Panc1 (cell line): ENCODE measurements around the gene FBXO45. TPM values are rescaled to one million over a fixed set of nuclear protein-coding genes. Genes with fewer than 3 reads are reported as not detected.

ENCODE experiments used
- ATAC-seq: fragments of 200-7000 bp; cut with Tn5 transposase; 2 replicates; pipeline ENCODE4 v1.9.1; 2020; ENCODE audit warnings: mild to moderate bottlenecking, moderate library complexity
- BruUV-seq: library from RNA; stranded (reverse); fragments of 400-500 nt; replicated peaks from 2 replicates; lab custom pipeline; 2021; lab: Mats Ljungman, UMichigan
- CTCF ChIA-PET: fragments of 300-600 bp; sonication (Branson Sonifier 250); formaldehyde crosslinking; loops from one replicate; lab custom pipeline; 2022; ENCODE audit warnings: antibody characterized with exemption; lab: Charles Lee
- POLR2A ChIA-PET: fragments of 300-600 bp; sonication (Branson Sonifier 250); formaldehyde crosslinking; loops from one replicate; lab custom pipeline; 2022; ENCODE audit warnings: antibody characterized with exemption; lab: Charles Lee
- DNase-seq: peaks from one replicate; pipeline ENCODE4 v3.0.0-alpha.2; 2010; ENCODE audit warnings: low read depth, low spot score
- H3K27ac ChIP-seq: 2 replicates; pipeline ENCODE4 v1.5.1; 2011; ENCODE audit warnings: mild to moderate bottlenecking, low read length, inconsistent platforms
- H3K27me3 ChIP-seq: fragments of 200-500 bp; sonication (Bioruptor generic); 2 replicates; pipeline ENCODE4 v1.6.0; 2014; ENCODE audit warnings: low read length, inconsistent platforms; ENCODE audit not compliant: control insufficient read depth, insufficient read depth
- H3K36me3 ChIP-seq: fragments of 200-500 bp; sonication (Bioruptor generic); 2 replicates; pipeline ENCODE4 v1.5.1; 2014; ENCODE audit warnings: inconsistent platforms, mild to moderate bottlenecking, low read length, moderate library complexity; ENCODE audit not compliant: control insufficient read depth, insufficient read depth
- H3K4me1 ChIP-seq: 2 replicates; pipeline ENCODE4 v1.5.1; 2011; ENCODE audit warnings: inconsistent platforms, mild to moderate bottlenecking, low read length, moderate library complexity; ENCODE audit not compliant: control insufficient read depth, insufficient read depth
- H3K4me3 ChIP-seq, 2 experiments: 2 replicates each; pipeline ENCODE4 v1.5.1; 2011 to 2012; ENCODE audit warnings: low read depth in 2 of 2, low read length in 2 of 2, mild to moderate bottlenecking in 2 of 2, inconsistent platforms in 1 of 2, moderate library complexity in 1 of 2
- H3K9me3 ChIP-seq: fragments of 200-500 bp; sonication (Bioruptor generic); 2 replicates; pipeline ENCODE4 v1.5.1; 2014; ENCODE audit warnings: low read depth, mild to moderate bottlenecking, inconsistent platforms, low read length, moderate library complexity; ENCODE audit not compliant: control insufficient read depth, insufficient read depth
- CTCF ChIP-seq: fragments of 450-650 bp; IDR thresholded peaks from 2 replicates; pipeline ENCODE4 v1.5.1; 2017; ENCODE audit warnings: mild to moderate bottlenecking
- POLR2AphosphoS5 ChIP-seq: IDR thresholded peaks from 2 replicates; pipeline ENCODE4 v1.6.1; 2012; ENCODE audit warnings: mild to moderate bottlenecking, low read depth, low read length, moderate library complexity
- REST ChIP-seq, 2 experiments: IDR thresholded peaks; 2 replicates each; pipeline ENCODE4 v1.6.1; 2011 to 2012; ENCODE audit warnings: low read depth in 2 of 2, control low read depth in 1 of 2, low read length in 1 of 2, mild to moderate bottlenecking in 1 of 2, moderate library complexity in 1 of 2; ENCODE audit not compliant: insufficient read depth in 1 of 2
- SIN3A ChIP-seq: IDR thresholded peaks from 2 replicates; pipeline ENCODE4 v1.6.1; 2012; ENCODE audit warnings: low read depth, mild to moderate bottlenecking, low read length, moderate library complexity, borderline replicate concordance; ENCODE audit not compliant: insufficient read depth
- TCF7L2 ChIP-seq: IDR thresholded peaks from 2 replicates; pipeline ENCODE4 v1.6.1; 2011; ENCODE audit warnings: mild to moderate bottlenecking, low read depth, low read length, inconsistent platforms
- in situ Hi-C: cut with HindIII; loops from 2 replicates; pipeline ENCODE4 v1.10.0; 2016; ENCODE audit warnings: low sequenced_read_pairs, low pct_unique_long_range_greater_than_20kb
- intact Hi-C: fragments of 100-400 bp; cut with micrococcal nuclease; formaldehyde crosslinking; loops from one replicate; pipeline ENCODE4 v1.10.0; 2022; ENCODE audit not compliant: unreplicated experiment
- total RNA-seq: library from RNA; stranded (reverse); gene quantifications from one replicate; pipeline ENCODE4 v1.2.1, GENCODE V29; 2021; ENCODE audit not compliant: unreplicated experiment

Gene FBXO45
- total RNA-seq, 1 experiment from 2014 or later, result 21.6 TPM

- no peaks in the 10 kb centered on the region for H3K9me3 ChIP-seq
- TF ChIP-seq POLR2AphosphoS5 (no peak), CTCF (no peak), SIN3A (no peak), TCF7L2 (no peak), REST (IDR thresholded peaks at IDR 0.05; ENCODE audit: insufficient read depth in 1 of 2, low read depth in 2 of 2, low read length in 1 of 2) (no peak)
- no peak for DNase-seq
- no peaks in the 10 kb centered on the region for H3K36me3 ChIP-seq
- peak overlapping the region; percentile 14; the same call in 1 of the 2 replicates for H3K27ac ChIP-seq
- BruUV-seq, result no TSS peak
- ATAC-seq, result no peak
- intact Hi-C loops (no loop called here), in situ Hi-C loops (no loop called here)
- no peak overlapping the region for H3K4me3 ChIP-seq
- ChIA-PET POLR2A (no interaction called here), CTCF (no interaction called here)
- no peaks in the 10 kb centered on the region for H3K27me3 ChIP-seq
- peaks cover 20% of the 10 kb centered on the region for H3K4me1 ChIP-seq
Measured at GRCh38 chr3:196624067-196624790, 55.8 kb downstream of the FBXO45 start.

- no peaks in the 10 kb centered on the region for H3K9me3 ChIP-seq
- intact Hi-C loops (no loop called here), in situ Hi-C loops (no loop called here)
- H3K27me3 ChIP-seq, result no peaks in the 10 kb centered on the region
- H3K27ac ChIP-seq, result peak overlapping the region; percentile 13; the same call in 1 of the 2 replicates
- ATAC-seq (no peak), DNase-seq (no peak)
- H3K36me3 ChIP-seq, result no peaks in the 10 kb centered on the region
- H3K4me1 ChIP-seq, result peaks cover 20% of the 10 kb centered on the region
- TF ChIP-seq POLR2AphosphoS5, result no peak
- TF ChIP-seq CTCF, result no peak
- no peak for TF ChIP-seq SIN3A
- no peak for TF ChIP-seq REST (IDR thresholded peaks at IDR 0.05; ENCODE audit: insufficient read depth in 1 of 2, low read depth in 2 of 2, low read length in 1 of 2)
- TF ChIP-seq TCF7L2, result no peak
- CTCF ChIA-PET, result no interaction called here
- no peak overlapping the region for H3K4me3 ChIP-seq
- BruUV-seq, result no TSS peak
- POLR2A ChIA-PET, result no interaction called here
Measured at GRCh38 chr3:196624907-196625306, 56.4 kb downstream of the FBXO45 start.
